VCaP (cell line): ENCODE data around the gene OR2AG2.

Source experiments
- H3K27ac ChIP-seq: fragments of 450-650 bp; 2 replicates; pipeline ENCODE4 v1.5.1; 2017
- CTCF ChIP-seq: fragments of 450-650 bp; conservative IDR thresholded peaks from 2 replicates; pipeline ENCODE4 v1.5.1; 2017; ENCODE audit warnings: mild to moderate bottlenecking, moderate library complexity

Gene OR2AG2

GRCh38 chr11:6738590-6738989 is 33.2 kb downstream of the OR2AG2 start:
- H3K27ac ChIP-seq, result no peak overlapping the region
- no peak for TF ChIP-seq CTCF

DNA sequence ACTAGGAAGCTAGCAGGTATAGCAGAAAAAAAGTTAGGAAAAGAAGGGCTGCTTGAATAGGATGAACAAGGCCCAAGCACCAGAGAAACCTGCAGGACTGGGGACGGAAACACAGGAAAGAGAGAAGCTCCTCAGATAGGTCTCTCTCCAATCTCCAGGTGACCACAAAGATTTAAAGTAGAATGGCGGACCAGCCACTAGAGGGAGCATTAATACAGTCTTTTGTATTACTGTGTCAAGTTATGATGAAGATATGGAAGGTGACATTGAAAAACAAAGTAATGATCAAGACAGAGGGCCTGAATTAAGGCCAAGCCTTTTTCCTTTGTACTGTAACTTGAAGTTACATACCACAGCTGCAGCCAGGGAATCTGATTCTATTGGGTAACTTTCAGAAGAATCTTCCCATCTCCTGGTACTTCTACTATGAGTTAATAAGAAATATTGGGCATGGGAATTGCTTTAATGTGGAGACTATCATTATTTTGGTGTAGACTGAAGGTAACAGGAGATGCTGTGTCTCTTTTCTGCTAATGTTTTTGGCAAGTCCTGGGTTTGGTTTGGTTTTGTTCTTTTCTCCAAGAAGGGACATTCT is 33.8 kb downstream of the OR2AG2 start:
- TF ChIP-seq CTCF, result peak; percentile 82
- no peak overlapping the region for H3K27ac ChIP-seq

DNA sequence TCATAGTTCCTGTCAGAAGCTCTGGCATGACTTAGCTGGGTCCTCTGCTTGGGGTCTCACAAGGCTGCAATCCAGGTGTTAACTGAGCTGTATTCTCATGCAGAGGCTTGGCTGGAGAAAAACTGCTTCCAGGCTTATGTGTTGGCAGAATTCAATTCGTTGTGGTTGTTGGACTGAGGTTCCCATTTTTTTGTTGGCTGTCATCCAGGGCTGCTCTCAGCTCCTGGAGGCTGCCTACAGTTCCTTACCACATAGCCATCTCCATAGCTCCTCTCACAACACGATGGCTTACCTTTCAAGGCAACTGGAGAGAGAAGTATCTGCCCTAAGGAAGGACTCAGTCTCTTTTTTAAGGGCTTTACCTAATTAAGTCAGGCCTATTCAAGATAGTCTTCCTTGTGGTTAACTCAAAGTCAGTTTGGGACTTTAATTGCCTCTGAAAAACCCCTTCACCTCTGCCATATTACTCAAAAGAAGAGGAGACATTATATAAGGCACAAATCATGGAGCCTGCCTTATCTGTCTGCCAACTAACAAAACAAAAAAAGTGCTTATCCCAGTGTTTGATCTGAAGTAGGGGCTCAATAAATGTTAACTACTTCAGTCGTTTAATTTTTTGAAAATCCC is 35.2 kb downstream of the OR2AG2 start:
- H3K27ac ChIP-seq, result no peak overlapping the region
- TF ChIP-seq CTCF, result no peak

DNA sequence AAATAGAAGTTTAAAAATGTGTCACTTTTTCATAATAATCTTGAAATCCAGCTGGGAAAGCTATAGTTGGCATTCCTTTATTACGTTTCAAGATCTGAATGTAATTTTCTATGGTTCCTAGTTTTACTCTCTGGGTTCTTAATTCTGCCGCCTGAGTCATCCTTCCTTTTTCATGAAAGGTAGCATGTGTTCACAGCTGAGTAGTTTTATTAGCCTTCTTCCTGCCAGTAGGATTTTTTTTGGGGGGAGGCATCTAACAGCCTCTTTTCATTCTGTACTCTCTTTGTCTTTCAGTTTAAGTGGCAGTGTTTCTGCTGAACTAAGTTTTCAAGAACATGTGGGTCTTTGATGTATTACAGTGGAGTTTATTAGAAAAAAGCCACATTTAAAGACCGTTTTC is 36.5 kb downstream of the OR2AG2 start:
- no peak for TF ChIP-seq CTCF

GRCh38 chr11:6734616-6735015 is 37.2 kb downstream of the OR2AG2 start:
- no peak for TF ChIP-seq CTCF
- no peak overlapping the region for H3K27ac ChIP-seq

More for the DNA sequence above, 36.5 kb downstream of the OR2AG2 start:
- no peak overlapping the region for H3K27ac ChIP-seq

- no peak for TF ChIP-seq CTCF
- no peak overlapping the region for H3K27ac ChIP-seq
These were observed 38.2 kb downstream of the OR2AG2 start for GRCh38 chr11:6733326-6734275.
